DOHH2 (cell line): ENCODE results near the gene HECA.

Source experiments
- H3F3A ChIP-seq: fragments of 200-600 bp; sonication (generic), shearing (Covaris generic); 2 replicates; pipeline ENCODE4 v1.6.0; 2016; ENCODE audit warnings: antibody characterized with exemption, mild to moderate bottlenecking; ENCODE audit not compliant: control insufficient read depth, insufficient read depth
- H3K27ac ChIP-seq: fragments of 200-600 bp; sonication (generic); 2 replicates; pipeline ENCODE4 v1.5.1; 2014; ENCODE audit warnings: low read depth, mild to moderate bottlenecking, low read length, moderate library complexity
- H3K27me3 ChIP-seq: fragments of 200-600 bp; sonication (generic); 2 replicates; pipeline ENCODE4 v1.6.1; 2014; ENCODE audit warnings: mild to moderate bottlenecking, low read length, mixed read lengths; ENCODE audit not compliant: control insufficient read depth
- H3K36me3 ChIP-seq: fragments of 200-600 bp; sonication (generic); 2 replicates; pipeline ENCODE4 v1.6.1; 2014; ENCODE audit warnings: mild to moderate bottlenecking, low read length, moderate library complexity, mixed read lengths; ENCODE audit not compliant: control insufficient read depth
- H3K4me1 ChIP-seq: fragments of 200-600 bp; sonication (generic); 2 replicates; pipeline ENCODE4 v1.6.1; 2014; ENCODE audit warnings: mild to moderate bottlenecking, low read length, mixed read lengths; ENCODE audit not compliant: control insufficient read depth
- H3K4me2 ChIP-seq: fragments of 200-600 bp; sonication (generic); 2 replicates; pipeline ENCODE4 v1.6.0; 2014; ENCODE audit warnings: mild to moderate bottlenecking, low read length, moderate library complexity
- H3K4me3 ChIP-seq: fragments of 200-600 bp; sonication (generic); 2 replicates; pipeline ENCODE4 v1.5.1; 2014; ENCODE audit warnings: mild to moderate bottlenecking, low read length, mixed read lengths
- H3K79me2 ChIP-seq: fragments of 200-600 bp; sonication (generic); 2 replicates; pipeline ENCODE4 v1.6.1; 2014; ENCODE audit warnings: mild to moderate bottlenecking, low read length, mixed read lengths; ENCODE audit not compliant: control insufficient read depth
- H3K9me2 ChIP-seq: fragments of 200-600 bp; sonication (generic); replicated peaks from 2 replicates; pipeline ENCODE4 v1.6.1; 2014; ENCODE audit warnings: mild to moderate bottlenecking, low read length, mixed read lengths; ENCODE audit not compliant: control insufficient read depth
- H3K9me3 ChIP-seq: fragments of 200-600 bp; sonication (generic); 2 replicates; pipeline ENCODE4 v1.6.1; 2014; ENCODE audit warnings: antibody characterized with exemption, low read length, mixed read lengths; ENCODE audit not compliant: control insufficient read depth, insufficient read depth
- H4K20me1 ChIP-seq: fragments of 200-600 bp; sonication (generic); 2 replicates; pipeline ENCODE4 v1.6.0; 2014; ENCODE audit warnings: low read depth, mild to moderate bottlenecking, antibody characterized with exemption, low read length, moderate library complexity; ENCODE audit not compliant: control insufficient read depth, insufficient read depth
- CTCF ChIP-seq: fragments of 200-600 bp; sonication (generic); IDR thresholded peaks from one replicate; pipeline ENCODE4 v1.5.1; 2014; ENCODE audit warnings: antibody characterized with exemption, mild to moderate bottlenecking, low read depth, low read length; ENCODE audit not compliant: poor library complexity, severe bottlenecking
- EZH2phosphoT487 ChIP-seq: fragments of 200-600 bp; sonication (generic); IDR thresholded peaks from 2 replicates; pipeline ENCODE4 v1.6.1; 2017; ENCODE audit warnings: borderline replicate concordance, mild to moderate bottlenecking, antibody characterized with exemption, low read length, moderate library complexity, mixed read lengths

HECA gene

GRCh38 chr6:139172567-139172966, 37.7 kb downstream of the HECA start:
- peaks cover 37% of the 10 kb centered on the region for H3K36me3 ChIP-seq

DNA sequence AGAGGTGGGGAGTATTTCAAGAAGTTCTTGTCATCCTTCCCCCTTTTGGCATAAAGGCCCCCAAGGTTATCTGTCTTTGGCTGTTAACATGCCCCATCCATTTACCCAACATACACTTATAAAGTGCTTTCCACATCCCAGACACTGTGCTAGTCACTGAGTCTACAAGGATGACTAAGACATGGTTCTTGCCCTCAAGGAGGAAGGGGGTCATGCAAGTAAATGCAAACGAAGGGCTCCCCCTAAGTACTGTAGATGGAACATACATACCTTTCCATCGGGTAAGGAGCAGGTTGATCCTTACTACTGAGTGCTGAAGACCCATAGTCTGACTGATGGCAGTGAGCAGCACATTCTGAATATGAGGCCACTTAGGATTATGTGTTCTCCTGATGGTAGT, 38.3 kb downstream of the HECA start:
- TF ChIP-seq CTCF (peak; percentile 23), EZH2phosphoT487 (no peak)
- Histone ChIP-seq H3K27me3 (no peaks in the 10 kb centered on the region), H3K4me2 (no peak overlapping the region), H3K4me3 (no peak overlapping the region), H3K9me3 (no peaks in the 10 kb centered on the region), H3K36me3 (peaks cover 36% of the 10 kb centered on the region), H4K20me1 (no peaks in the 10 kb centered on the region), H3K27ac (no peak overlapping the region), H3K79me2 (peaks cover 12% of the 10 kb centered on the region; the same call in 1 of the 2 replicates), H3K4me1 (peaks cover 25% of the 10 kb centered on the region), H3K9me2 (no peaks in the 10 kb centered on the region), H3F3A (no peaks in the 10 kb centered on the region)

More at GRCh38 chr6:139172567-139172966, 37.7 kb downstream of the HECA start:
- no peaks in the 10 kb centered on the region for H3K9me3 ChIP-seq
- H3K4me2 ChIP-seq = no peak overlapping the region
- H3K9me2 ChIP-seq = no peaks in the 10 kb centered on the region
- peaks cover 15% of the 10 kb centered on the region for H3K79me2 ChIP-seq
- no peak overlapping the region for H3K4me3 ChIP-seq
- H3F3A ChIP-seq = no peaks in the 10 kb centered on the region
- no peaks in the 10 kb centered on the region for H3K27me3 ChIP-seq
- H3K27ac ChIP-seq = no peak overlapping the region
- no peak for TF ChIP-seq EZH2phosphoT487
- no peak for TF ChIP-seq CTCF
- peaks cover 21% of the 10 kb centered on the region for H3K4me1 ChIP-seq
- H4K20me1 ChIP-seq = no peaks in the 10 kb centered on the region

DNA sequence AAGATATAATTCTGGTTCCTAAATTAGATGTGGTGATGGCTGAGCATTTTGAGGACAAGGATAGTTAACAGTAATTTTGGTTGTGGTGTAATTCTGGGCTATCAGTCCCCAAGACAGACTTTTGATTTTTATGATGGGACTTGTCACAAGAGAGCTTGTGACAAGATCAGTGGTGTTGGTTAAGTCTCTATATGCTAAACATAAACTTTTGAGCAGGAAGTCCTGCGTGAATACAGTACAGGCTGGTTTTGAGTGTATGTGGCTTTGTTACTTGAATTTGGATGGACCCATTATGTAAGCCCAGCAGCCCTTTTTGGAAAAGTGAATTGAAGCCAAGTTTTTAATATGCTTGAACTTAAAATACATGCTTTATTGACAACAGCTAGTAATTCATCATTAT, 38.9 kb downstream of the HECA start:
- no peaks in the 10 kb centered on the region for H3K9me2 ChIP-seq
- no peak overlapping the region for H3K4me2 ChIP-seq
- TF ChIP-seq EZH2phosphoT487 (no peak), CTCF (no peak)
- H3K4me1 ChIP-seq = peaks cover 27% of the 10 kb centered on the region
- H3K4me3 ChIP-seq = no peak overlapping the region
- peaks cover 38% of the 10 kb centered on the region for H3K36me3 ChIP-seq
- H3K79me2 ChIP-seq = peaks cover 7% of the 10 kb centered on the region; the same call in 1 of the 2 replicates
- H3K9me3 ChIP-seq = no peaks in the 10 kb centered on the region
- H3F3A ChIP-seq = no peaks in the 10 kb centered on the region
- no peak overlapping the region for H3K27ac ChIP-seq
- H3K27me3 ChIP-seq = no peaks in the 10 kb centered on the region
- H4K20me1 ChIP-seq = no peaks in the 10 kb centered on the region

GRCh38 chr6:139174961-139175360, 40.1 kb downstream of the HECA start:
- Histone ChIP-seq H3K27ac (no peak overlapping the region), H3K27me3 (no peaks in the 10 kb centered on the region), H3K36me3 (peaks cover 40% of the 10 kb centered on the region), H3K79me2 (no peaks in the 10 kb centered on the region), H3K4me3 (no peak overlapping the region), H3F3A (no peaks in the 10 kb centered on the region), H3K9me3 (no peaks in the 10 kb centered on the region), H4K20me1 (no peaks in the 10 kb centered on the region), H3K9me2 (no peaks in the 10 kb centered on the region), H3K4me1 (peaks cover 27% of the 10 kb centered on the region), H3K4me2 (peak overlapping the region; percentile 11)
- TF ChIP-seq EZH2phosphoT487 = no peak
- no peak for TF ChIP-seq CTCF
